OCI-LY1 (cell line): Measurements from ENCODE around the gene EPN2.

ENCODE experiments used
- H2AFZ ChIP-seq: fragments of 200-600 bp; sonication (generic), shearing (Covaris generic); 2 replicates; pipeline ENCODE4 v1.6.0; 2014; ENCODE audit warnings: antibody characterized with exemption, mild to moderate bottlenecking, low read length
- H3F3A ChIP-seq: fragments of 200-600 bp; sonication (generic), shearing (Covaris generic); 2 replicates; pipeline ENCODE4 v1.6.0; 2014; ENCODE audit warnings: mild to moderate bottlenecking, antibody characterized with exemption, low read length, moderate library complexity; ENCODE audit not compliant: insufficient read depth
- H3K27ac ChIP-seq: fragments of 200-600 bp; sonication (generic); 2 replicates; pipeline ENCODE4 v1.5.1; 2014; ENCODE audit warnings: low read length, mixed run types, mild to moderate bottlenecking, low read depth; ENCODE audit not compliant: poor library complexity, severe bottlenecking
- H3K27me3 ChIP-seq: fragments of 200-600 bp; sonication (generic); 2 replicates; pipeline ENCODE4 v1.6.0; 2014; ENCODE audit warnings: antibody characterized with exemption, mild to moderate bottlenecking, low read length, moderate library complexity; ENCODE audit not compliant: insufficient read depth
- H3K36me3 ChIP-seq: fragments of 200-600 bp; sonication (generic); 2 replicates; pipeline ENCODE4 v1.6.1; 2014; ENCODE audit warnings: mild to moderate bottlenecking, antibody characterized with exemption, low read length, moderate library complexity, mixed read lengths; ENCODE audit not compliant: insufficient read depth
- H3K4me1 ChIP-seq: fragments of 200-600 bp; sonication (generic); 2 replicates; pipeline ENCODE4 v1.5.1; 2014; ENCODE audit warnings: mild to moderate bottlenecking, low read length, moderate library complexity; ENCODE audit not compliant: insufficient read depth, severe bottlenecking
- H3K4me2 ChIP-seq: fragments of 200-600 bp; sonication (generic), shearing (Covaris generic); 2 replicates; pipeline ENCODE4 v1.6.1; 2014; ENCODE audit warnings: low read length
- H3K4me3 ChIP-seq: fragments of 200-600 bp; sonication (generic); 2 replicates; pipeline ENCODE4 v1.5.1; 2014; ENCODE audit warnings: low read length, low read depth, mild to moderate bottlenecking, mixed read lengths; ENCODE audit not compliant: poor library complexity, severe bottlenecking
- H3K79me2 ChIP-seq: fragments of 200-600 bp; shearing (Covaris generic); 2 replicates; pipeline ENCODE4 v1.6.1; 2016; ENCODE audit warnings: mixed run types, low read length, mixed read lengths; ENCODE audit not compliant: insufficient read depth
- H3K9ac ChIP-seq: fragments of 200-600 bp; sonication (generic), shearing (Covaris generic); 2 replicates; pipeline ENCODE4 v1.6.1; 2014; ENCODE audit warnings: mild to moderate bottlenecking, low read length, mixed read lengths
- H3K9me2 ChIP-seq: fragments of 200-600 bp; sonication (generic), shearing (Covaris generic); 2 replicates; pipeline ENCODE4 v1.6.1; 2014; ENCODE audit warnings: low read depth, mild to moderate bottlenecking, low read length, mixed read lengths
- H3K9me3 ChIP-seq: fragments of 200-600 bp; shearing (Covaris generic); 2 replicates; pipeline ENCODE4 v1.6.1; 2014; ENCODE audit warnings: low read length, mixed read lengths
- H4K20me1 ChIP-seq: fragments of 200-600 bp; sonication (generic), shearing (Covaris generic); 2 replicates; pipeline ENCODE4 v1.6.0; 2016; ENCODE audit warnings: mild to moderate bottlenecking, low read length; ENCODE audit not compliant: insufficient read depth
- CTCF ChIP-seq: fragments of 200-600 bp; sonication (generic), shearing (Covaris generic); IDR thresholded peaks from 2 replicates; pipeline ENCODE4 v1.5.1; 2017; ENCODE audit warnings: mild to moderate bottlenecking, antibody characterized with exemption, low read length, moderate library complexity, mixed read lengths
- EZH2 ChIP-seq: fragments of 200-600 bp; sonication (generic), shearing (Covaris generic); IDR thresholded peaks from 2 replicates; pipeline ENCODE4 v1.8.0; 2017; ENCODE audit warnings: borderline replicate concordance, mixed run types, mild to moderate bottlenecking, antibody characterized with exemption, low read length, moderate library complexity, mixed read lengths

The EPN2 gene

GRCh38 chr17:19271780-19272357 is 34.7 kb downstream of the EPN2 start:
- H3K4me3 ChIP-seq = no peak overlapping the region
- H3K4me1 ChIP-seq = peaks cover 17% of the 10 kb centered on the region
- H3K79me2 ChIP-seq = no peaks in the 10 kb centered on the region
- no peaks in the 10 kb centered on the region for H4K20me1 ChIP-seq
- no peaks in the 10 kb centered on the region for H3K9me2 ChIP-seq
- H3F3A ChIP-seq = no peaks in the 10 kb centered on the region
- H2AFZ ChIP-seq = no peak overlapping the region
- TF ChIP-seq CTCF (no peak), EZH2 (no peak)
- no peaks in the 10 kb centered on the region for H3K9me3 ChIP-seq
- peak overlapping the region; percentile 0 for H3K27ac ChIP-seq
- no peak overlapping the region for H3K9ac ChIP-seq
- H3K36me3 ChIP-seq = no peaks in the 10 kb centered on the region
- no peak overlapping the region for H3K4me2 ChIP-seq
- 0 out of 2 replicates have a peak, but pooled peaks cover 5% of the 10 kb centered on the region for H3K27me3 ChIP-seq

- Histone ChIP-seq H3F3A (no peaks in the 10 kb centered on the region), H3K4me1 (peaks cover 17% of the 10 kb centered on the region), H3K9me3 (no peaks in the 10 kb centered on the region), H4K20me1 (no peaks in the 10 kb centered on the region), H3K36me3 (no peaks in the 10 kb centered on the region), H3K4me2 (no peak overlapping the region), H3K9ac (no peak overlapping the region), H3K27ac (no peak overlapping the region), H3K79me2 (no peaks in the 10 kb centered on the region), H2AFZ (no peak overlapping the region), H3K27me3 (0 out of 2 replicates have a peak, but pooled peaks cover 5% of the 10 kb centered on the region), H3K9me2 (no peaks in the 10 kb centered on the region), H3K4me3 (no peak overlapping the region)
- no peak for TF ChIP-seq EZH2
- TF ChIP-seq CTCF = no peak
Observed at GRCh38 chr17:19273731-19274130, 36.6 kb downstream of the EPN2 start.

- Histone ChIP-seq H3K4me2 (no peak overlapping the region), H3K9me3 (no peaks in the 10 kb centered on the region), H3K4me1 (peaks cover 17% of the 10 kb centered on the region), H3K36me3 (no peaks in the 10 kb centered on the region), H3F3A (no peaks in the 10 kb centered on the region), H4K20me1 (no peaks in the 10 kb centered on the region), H3K9ac (no peak overlapping the region), H3K4me3 (no peak overlapping the region), H2AFZ (no peak overlapping the region), H3K27me3 (0 out of 2 replicates have a peak, but pooled peaks cover 5% of the 10 kb centered on the region), H3K9me2 (no peaks in the 10 kb centered on the region), H3K79me2 (no peaks in the 10 kb centered on the region), H3K27ac (no peak overlapping the region)
- TF ChIP-seq CTCF = no peak
- no peak for TF ChIP-seq EZH2
Observed at GRCh38 chr17:19274893-19275292, 37.7 kb downstream of the EPN2 start.
